Nucleus accumbens (tissue), 56 donors: Measurements from ENCODE around the gene OR6K6.

ENCODE experiments used
- DNase-seq, 56 donors: peaks; one replicate each; lab custom pipeline; 2025; lab: John Stamatoyannopoulos, UW

The OR6K6 gene, protein sequence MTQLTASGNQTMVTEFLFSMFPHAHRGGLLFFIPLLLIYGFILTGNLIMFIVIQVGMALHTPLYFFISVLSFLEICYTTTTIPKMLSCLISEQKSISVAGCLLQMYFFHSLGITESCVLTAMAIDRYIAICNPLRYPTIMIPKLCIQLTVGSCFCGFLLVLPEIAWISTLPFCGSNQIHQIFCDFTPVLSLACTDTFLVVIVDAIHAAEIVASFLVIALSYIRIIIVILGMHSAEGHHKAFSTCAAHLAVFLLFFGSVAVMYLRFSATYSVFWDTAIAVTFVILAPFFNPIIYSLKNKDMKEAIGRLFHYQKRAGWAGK

DNA sequence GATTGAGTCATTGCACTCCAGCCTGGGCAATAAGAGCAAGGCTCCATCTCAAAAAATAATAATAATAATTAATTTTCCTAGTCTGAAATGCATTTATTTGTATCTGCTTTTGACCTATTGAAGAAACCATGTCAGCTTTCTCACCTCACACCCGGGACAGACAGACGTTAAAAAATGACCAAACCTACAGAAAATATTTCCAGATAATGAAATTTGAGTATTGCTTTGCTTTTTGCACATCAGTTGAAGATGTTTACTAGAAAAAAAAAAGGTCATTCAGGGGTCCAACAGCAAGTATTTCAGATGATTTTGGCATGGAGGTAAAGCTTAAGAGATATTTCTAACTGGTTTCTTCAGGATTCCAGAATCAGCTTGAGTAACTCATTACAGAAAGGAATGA is at the start of gene OR6K6:
Gene OR6K6 (plus strand): TSS at position 301 of the 400 bp plus-strand sequence. CDS start 168 bp downstream, outside the sequence.
- DNase-seq = no peak

DNA sequence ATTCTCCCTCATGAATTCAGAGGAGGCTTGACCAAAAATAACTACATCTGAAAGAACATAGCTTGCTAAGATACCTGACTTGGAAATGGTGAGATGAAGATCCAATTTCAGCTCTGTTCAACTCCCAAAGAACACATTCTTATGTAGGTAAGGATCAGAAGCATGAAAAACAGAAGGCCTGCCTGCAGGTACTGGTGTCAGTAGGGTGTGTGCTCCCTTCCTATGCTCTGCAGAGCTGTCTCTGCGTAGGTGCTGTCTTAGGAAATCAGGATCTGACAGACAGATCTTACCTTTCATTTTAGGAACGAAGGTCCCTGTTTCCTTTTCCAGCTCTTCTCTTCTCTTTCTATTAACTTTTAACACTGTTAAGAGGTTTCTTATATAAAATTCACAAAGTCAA is 48.4 kb upstream of the OR6K6 start:
- DNase-seq = peak in 2 of 56 donors; percentile 0 to 3

DNA sequence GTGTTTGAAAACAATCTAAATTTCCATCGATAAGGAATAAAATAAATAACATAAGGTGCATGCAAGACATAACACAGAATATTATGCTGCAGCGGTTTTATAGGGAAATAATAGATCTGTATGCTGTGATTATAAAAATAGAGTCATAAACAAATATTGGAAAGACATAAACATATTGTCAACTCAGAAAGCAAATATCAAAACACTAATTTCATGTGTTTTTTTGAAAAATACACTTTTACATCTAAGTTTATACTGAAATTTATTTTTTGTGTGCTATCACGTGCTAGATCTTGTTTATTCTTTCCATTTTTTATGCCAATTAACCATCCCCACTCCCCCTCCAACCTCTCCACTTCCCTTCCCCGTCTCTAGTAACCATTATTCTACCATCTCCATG is 43.4 kb upstream of the OR6K6 start:
- DNase-seq = no peak

DNA sequence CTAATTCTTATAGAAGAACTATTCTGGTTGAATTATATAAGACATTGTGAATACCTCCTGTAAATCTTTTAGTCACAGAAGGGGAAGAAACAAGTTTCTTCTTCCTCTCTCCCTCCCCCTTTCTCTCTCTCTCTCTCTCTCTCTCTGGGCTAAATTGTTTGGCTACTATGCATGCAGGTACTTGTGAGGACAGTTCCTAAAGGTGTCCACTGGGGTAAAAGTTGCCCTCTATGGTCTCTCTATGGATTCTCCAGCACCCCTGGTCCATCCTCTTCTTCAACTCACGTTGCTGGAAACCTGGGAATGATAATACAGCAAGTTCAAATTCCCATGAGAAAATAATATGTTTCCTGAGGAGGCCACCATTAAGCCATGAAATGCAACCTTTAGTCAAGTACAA is 39.8 kb upstream of the OR6K6 start:
- no peak for DNase-seq

DNA sequence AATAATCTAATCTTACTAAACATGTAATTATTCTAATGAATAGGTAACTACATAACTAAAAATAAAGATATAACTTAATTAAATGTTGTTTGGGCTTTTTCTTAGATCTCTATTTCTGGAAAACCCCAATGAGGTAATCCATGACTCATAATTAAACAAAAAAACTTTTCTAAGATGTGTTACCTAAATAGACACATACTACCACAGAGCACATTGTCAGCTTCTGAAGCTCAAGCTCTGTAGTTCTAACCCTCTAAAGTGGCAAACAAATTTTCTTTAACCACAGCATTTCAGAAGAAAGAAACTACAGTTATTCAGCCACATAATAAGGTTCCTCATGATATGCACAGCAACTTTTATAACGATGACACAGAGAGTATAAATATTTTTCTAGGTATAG is 38.2 kb upstream of the OR6K6 start:
- DNase-seq = no peak

DNA sequence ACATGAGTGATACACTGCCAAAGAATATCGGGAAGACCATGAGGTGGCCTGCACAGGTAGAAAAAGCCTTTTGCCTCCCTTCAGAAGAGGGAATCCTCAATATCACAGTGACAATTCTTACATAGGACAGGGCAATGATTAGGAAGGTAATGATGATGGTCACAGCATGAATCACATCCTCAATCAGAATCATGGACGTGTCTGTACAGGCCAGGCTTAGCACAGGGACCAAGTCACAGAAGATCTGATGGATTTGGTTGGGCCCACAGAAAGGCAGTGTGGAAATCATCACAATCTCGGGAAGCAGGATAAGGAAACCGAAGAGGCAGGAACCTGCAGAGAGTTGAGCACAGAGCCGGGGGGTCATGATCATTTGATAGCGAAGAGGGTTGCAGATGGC is 37.2 kb upstream of the OR6K6 start:
- no peak for DNase-seq

DNA sequence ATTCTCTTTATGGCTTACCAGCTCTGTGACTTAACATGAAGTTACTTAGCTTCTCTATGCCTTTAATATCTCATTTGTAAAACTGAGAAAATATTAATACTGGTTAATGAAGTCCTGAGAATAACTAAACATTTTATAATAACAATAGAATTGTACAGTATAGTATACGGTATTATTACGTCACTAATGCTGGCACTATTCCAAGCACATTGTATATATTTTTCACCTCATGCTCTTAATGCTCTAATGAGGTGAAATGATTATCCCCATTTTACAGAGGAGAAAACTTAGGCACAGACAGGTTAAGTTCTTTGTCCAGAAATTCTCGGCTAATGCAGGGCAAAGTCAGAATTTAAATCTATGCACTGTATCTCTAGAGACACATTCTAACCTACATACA is 34.9 kb upstream of the OR6K6 start:
- no peak for DNase-seq

DNA sequence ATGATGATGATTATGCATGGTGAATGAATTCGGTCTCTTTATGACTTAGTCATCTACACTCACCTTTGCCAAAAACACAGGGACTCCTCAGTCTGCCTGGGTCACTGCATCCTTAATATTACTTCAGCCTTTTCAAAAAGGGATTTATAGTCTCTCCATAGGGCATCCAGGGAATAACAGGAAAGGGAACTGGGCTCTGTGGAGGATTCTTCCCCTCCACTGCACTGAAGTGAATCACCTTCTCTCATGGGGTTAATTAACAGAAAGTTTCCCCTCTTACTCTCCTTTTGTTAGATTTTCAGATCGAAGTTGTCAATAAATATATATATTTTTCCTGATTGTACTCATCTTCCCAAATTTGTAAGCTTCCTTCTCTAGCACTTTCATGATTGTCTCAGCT is 33.9 kb upstream of the OR6K6 start, which contains the start of gene OR6K3:
Gene OR6K3 (minus strand): TSS at position 101 of the 400 bp plus-strand sequence. CDS start 2,605 bp downstream, outside the sequence.
- no peak for DNase-seq

DNA sequence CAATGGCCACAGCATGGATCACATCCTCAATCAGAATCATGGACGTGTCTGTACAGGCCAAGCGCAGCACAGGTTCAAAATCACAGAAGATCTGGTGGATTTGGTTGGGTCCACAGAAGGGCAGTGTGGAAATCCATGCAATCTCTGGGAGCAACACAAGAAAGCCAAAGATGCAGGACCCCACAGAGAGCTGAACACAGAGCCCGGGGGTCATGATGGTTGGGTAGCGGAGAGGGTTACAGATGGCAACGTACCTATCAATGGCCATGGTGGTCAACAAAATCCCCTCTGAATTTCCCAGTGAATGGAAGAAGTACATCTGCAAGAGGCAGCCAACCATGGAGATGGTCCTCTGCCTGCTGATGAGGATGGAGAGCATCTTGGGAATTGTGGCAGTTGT is 30.1 kb upstream of the OR6K6 start:
- no peak for DNase-seq

DNA sequence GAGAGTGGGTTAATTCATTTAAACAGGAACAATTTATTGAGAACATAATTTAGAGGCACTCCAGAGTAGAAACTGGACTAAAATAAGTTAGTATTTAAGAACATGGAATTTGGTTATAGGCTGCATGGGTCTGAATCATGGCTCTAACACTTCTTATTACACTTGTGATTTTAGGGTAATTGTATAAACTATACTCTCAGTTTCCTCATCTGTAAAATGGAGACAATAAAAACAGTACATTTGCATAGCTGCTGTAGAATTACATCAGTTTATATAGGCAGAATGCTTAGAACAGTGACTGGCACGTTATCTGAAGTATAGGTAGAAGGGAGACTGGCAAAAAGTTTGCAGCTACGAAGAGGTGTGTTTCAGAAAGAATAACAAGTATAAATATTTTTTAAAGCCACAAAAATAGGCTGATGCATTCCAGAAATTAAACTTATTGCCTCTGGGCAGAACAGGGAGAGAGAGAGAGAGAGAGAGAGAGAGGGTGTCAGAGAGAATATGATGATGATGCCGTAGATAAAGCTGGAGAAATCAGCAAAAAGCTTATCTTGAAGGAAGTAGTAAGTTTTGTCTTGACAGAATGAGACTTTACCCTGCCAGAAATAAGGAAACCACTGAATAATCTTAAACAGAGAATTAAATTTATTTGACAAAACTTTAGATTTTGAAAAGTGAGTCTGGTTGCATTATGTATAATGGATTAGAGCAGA is 25.9 kb upstream of the OR6K6 start:
- DNase-seq = no peak

DNA sequence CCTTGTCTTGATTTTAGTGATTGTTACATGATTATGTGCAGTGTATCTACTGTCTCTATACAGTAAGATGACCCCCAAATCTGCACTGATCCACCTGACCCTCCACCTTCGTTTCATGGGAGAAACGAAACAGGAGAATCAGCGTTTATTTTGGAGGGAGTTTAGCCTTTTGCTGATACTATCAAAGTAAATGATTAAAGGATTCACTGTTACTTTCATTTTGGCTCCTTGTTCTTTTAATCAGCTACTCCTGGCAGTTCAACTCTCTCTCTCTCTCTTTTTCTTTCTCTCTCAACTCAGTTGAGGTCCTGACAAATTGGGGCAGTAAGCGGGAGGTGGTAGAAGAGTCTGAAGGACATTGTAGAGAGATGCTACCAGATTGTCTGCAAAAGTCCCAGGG is 24.1 kb upstream of the OR6K6 start:
- no peak for DNase-seq

DNA sequence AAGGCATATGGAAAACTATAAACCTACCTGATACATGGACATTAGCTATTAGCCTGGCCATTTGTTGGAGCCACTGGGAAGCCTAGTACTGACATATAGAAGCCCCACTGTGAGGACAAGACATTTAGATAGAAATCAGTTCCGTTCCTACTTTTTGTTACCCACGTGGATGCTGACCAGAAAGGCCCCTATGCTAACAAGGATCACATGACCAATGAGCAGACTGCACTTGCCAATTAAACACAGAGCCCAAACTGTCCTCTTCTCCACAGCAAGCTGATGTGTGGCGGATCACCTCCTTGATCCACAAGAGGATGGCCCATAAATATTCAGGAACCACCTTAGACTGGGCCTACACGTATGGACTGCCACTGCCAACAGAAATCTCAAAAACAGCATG is 22.8 kb upstream of the OR6K6 start:
- no peak for DNase-seq

DNA sequence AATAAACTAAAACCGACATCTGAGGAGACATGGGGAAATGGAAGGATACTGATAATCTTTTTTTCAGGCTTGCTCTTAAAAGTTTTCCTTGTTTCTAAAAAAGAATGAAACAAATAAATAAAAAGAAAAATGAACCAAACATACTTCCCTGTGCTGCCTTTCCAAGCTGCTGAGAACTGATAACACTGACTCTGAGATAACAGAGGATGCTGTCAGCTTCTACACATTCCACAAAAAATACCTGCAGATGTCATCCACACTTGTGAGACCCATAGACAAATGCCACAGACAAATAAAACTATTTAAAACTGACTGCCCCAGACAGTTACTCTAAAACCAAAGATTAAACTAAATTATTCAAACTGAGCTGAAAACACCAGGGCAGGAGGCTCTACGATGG is 22.0 kb upstream of the OR6K6 start:
- no peak for DNase-seq

DNA sequence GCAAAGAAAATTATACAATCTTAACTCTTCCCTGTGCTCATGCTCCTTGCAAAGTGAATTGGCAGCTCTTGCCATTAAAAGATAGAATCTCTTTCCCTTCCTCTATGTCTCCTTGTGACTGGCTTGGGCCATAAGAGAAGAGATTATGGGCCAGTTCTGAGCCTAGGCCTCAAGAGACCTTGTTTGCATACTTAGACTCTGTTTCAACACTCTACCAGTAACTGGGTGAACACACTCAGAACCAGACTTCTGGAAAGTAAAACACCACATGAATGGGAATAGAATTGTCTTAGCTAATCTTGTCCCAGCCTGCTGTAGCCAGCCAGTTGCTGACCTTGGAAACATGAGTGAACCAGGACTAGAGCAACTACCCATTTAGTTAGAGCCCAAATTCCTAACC is 18.7 kb upstream of the OR6K6 start:
- no peak for DNase-seq

DNA sequence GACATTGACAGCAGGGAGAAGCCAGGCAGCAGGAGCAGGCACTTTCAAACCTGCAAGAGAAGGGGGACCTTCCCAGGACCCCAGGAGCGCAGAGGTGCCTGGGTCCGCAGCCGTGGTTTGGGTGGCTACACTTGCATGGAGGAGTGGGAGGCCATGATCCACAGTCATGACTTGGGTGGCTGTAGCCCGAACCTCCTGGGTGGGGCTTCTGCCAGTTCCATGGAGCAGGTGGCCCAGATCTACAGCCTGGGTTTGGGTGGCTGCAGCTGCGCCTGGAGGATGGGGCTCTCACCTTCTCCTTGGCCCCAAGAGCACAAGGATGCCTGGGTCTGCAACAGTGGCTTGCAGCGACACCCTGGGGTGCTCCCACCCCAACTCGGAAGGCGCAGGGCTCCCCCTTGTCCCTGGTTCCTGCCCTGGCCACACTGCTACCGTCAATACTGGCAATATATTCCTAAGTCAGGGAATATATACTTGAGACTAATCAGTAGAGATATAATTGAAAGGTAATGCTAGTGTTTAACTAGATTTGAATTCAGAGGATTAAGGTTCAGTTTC is 2.3 kb upstream of the OR6K6 start:
- DNase-seq = no peak

DNA sequence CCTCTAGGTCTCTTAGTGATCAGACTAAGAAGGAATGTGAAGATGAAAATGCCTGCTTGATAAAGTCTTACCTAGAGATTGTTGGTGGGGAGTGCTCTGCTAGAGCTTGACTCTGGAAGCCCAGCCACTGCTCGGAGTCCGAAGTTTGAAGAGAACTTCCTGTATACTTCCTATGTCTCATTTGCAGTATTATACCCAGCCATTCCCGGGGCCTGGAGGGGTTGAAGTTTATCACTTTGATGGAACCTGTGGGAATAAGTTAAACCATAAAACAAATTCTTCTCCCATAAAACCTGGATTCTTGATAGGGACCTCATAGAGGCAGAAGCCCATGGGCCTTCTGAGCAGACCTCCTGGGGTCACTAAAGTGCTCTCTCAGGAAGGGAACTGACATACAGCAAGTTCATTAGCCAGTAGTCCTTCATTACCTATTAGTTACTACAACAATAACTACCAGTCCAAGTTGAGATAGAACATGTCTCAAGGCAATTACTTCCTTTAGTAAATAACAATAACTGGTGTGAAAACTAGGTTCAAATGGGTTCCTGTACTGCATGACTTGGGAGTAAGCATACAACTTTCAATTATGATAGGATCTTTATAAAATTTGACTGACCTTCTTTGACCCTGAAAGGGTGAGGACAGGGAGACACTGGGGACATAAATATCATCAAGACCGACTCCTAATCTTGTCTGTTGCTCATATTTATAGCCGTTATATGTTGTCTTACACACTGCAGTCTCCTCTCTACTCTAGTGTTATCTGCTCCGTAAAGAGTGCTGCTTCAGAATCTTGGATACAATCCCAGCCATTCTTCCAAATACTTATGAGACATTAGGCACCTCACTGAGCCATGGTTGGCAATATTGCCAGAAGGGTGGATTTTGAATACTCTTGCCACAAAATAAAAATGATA is 17.7 kb downstream of the OR6K6 start, which contains the start of gene OR6N1:
Gene OR6N1 (minus strand): TSS at position 246 of the 917 bp plus-strand sequence. CDS start 5,513 bp downstream, outside the sequence.
- DNase-seq = no peak

DNA sequence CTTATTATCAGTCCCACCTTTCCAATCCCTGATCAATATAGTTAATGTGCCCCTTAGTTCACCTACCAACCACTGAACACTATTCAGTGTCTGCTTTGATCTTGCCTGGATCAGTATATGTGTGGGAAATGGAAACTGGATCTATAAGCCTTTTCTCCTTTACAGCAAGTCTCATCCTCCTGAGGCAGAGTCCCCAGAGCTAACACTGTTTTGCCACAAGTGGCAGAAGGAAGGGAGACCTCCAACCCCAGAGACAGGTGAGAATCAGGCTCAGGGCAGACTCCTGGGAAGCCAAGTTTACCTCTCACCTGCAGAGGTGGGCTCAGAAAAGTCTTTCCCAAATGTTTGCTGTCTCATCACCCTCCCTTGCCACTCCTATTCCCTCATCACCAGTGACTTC is 26.6 kb downstream of the OR6K6 start, which contains the start of gene OR6N2:
Gene OR6N2 (minus strand): TSS at position 101 of the 400 bp plus-strand sequence. CDS start 3,569 bp downstream, outside the sequence.
- DNase-seq = no peak

DNA sequence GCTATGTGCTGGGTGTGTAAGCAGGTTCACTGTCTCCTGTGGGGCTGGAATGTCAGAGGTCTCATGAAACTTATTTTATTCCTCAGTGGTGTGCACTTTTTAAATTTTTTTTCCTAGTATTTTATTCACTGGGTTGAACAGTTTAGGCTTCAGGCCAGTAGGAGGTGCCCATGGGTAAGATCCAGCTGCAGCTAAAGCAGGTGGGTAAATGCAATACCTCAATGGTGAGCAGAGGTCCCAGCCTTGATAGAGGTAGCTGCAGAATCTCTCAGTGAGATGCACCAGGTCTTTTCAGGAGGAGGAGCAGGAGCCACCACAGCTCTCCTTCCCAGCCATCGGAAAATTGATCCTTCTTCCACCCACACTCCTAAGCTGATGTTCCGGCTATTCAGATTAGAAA is 39.1 kb downstream of the OR6K6 start:
- no peak for DNase-seq

DNA sequence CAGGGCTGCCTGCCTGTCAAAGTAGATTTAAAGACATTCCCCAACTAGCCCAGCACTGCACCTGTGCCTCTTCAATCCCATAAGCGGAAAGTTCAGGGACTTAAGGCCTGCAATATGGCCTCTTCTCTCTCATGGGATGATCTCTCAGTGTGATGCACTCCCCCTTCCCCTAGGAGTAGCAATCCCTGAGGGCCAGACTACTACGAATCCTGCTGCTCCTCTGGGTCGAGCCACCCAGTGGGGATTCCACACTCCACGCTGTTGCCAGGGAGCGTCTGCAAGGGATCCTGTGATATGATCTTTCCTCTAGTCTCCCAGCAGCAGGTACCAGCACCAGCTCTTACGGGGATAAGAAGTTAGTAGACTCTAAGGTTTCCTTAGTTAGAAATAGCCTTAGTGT is 39.7 kb downstream of the OR6K6 start:
- DNase-seq = no peak

DNA sequence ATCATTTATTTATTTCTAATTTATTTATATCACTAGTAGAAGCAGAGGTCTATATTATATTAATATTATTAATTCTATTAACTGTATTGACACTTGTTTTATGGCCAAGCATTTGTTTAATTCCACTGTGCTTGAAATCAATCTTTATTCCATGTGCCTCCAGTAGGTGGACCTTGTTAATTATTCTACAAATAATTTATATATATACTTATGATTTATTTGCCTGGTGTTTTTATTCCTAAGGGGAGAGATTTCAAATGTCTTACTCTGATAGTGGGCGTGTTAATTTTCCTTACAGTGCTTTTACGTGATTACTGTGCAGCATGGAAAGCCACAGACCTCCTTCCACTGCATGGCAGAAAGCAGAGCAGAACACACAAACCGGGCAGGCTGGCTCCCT is 44.0 kb downstream of the OR6K6 start:
- no peak for DNase-seq
